OCI-LY1 (cell line): ENCODE measurements around the gene AFF4.
"Not testable (repeated sequence)": the region's sequence is repeated elsewhere in the genome, so short reads cannot be mapped to it uniquely, and the experiment has no call there.

Experiments
- H2AFZ ChIP-seq: fragments of 200-600 bp; sonication (generic), shearing (Covaris generic); 2 replicates; pipeline ENCODE4 v1.6.0; 2014; ENCODE audit warnings: antibody characterized with exemption, mild to moderate bottlenecking, low read length
- H3F3A ChIP-seq: fragments of 200-600 bp; sonication (generic), shearing (Covaris generic); 2 replicates; pipeline ENCODE4 v1.6.0; 2014; ENCODE audit warnings: mild to moderate bottlenecking, antibody characterized with exemption, low read length, moderate library complexity; ENCODE audit not compliant: insufficient read depth
- H3K27ac ChIP-seq: fragments of 200-600 bp; sonication (generic); 2 replicates; pipeline ENCODE4 v1.5.1; 2014; ENCODE audit warnings: low read length, mixed run types, mild to moderate bottlenecking, low read depth; ENCODE audit not compliant: poor library complexity, severe bottlenecking
- H3K27me3 ChIP-seq: fragments of 200-600 bp; sonication (generic); 2 replicates; pipeline ENCODE4 v1.6.0; 2014; ENCODE audit warnings: antibody characterized with exemption, mild to moderate bottlenecking, low read length, moderate library complexity; ENCODE audit not compliant: insufficient read depth
- H3K36me3 ChIP-seq: fragments of 200-600 bp; sonication (generic); 2 replicates; pipeline ENCODE4 v1.6.1; 2014; ENCODE audit warnings: mild to moderate bottlenecking, antibody characterized with exemption, low read length, moderate library complexity, mixed read lengths; ENCODE audit not compliant: insufficient read depth
- H3K4me1 ChIP-seq: fragments of 200-600 bp; sonication (generic); 2 replicates; pipeline ENCODE4 v1.5.1; 2014; ENCODE audit warnings: mild to moderate bottlenecking, low read length, moderate library complexity; ENCODE audit not compliant: insufficient read depth, severe bottlenecking
- H3K4me2 ChIP-seq: fragments of 200-600 bp; sonication (generic), shearing (Covaris generic); 2 replicates; pipeline ENCODE4 v1.6.1; 2014; ENCODE audit warnings: low read length
- H3K4me3 ChIP-seq: fragments of 200-600 bp; sonication (generic); 2 replicates; pipeline ENCODE4 v1.5.1; 2014; ENCODE audit warnings: low read length, low read depth, mild to moderate bottlenecking, mixed read lengths; ENCODE audit not compliant: poor library complexity, severe bottlenecking
- H3K79me2 ChIP-seq: fragments of 200-600 bp; shearing (Covaris generic); 2 replicates; pipeline ENCODE4 v1.6.1; 2016; ENCODE audit warnings: mixed run types, low read length, mixed read lengths; ENCODE audit not compliant: insufficient read depth
- H3K9ac ChIP-seq: fragments of 200-600 bp; sonication (generic), shearing (Covaris generic); 2 replicates; pipeline ENCODE4 v1.6.1; 2014; ENCODE audit warnings: mild to moderate bottlenecking, low read length, mixed read lengths
- H3K9me2 ChIP-seq: fragments of 200-600 bp; sonication (generic), shearing (Covaris generic); 2 replicates; pipeline ENCODE4 v1.6.1; 2014; ENCODE audit warnings: low read depth, mild to moderate bottlenecking, low read length, mixed read lengths
- H3K9me3 ChIP-seq: fragments of 200-600 bp; shearing (Covaris generic); 2 replicates; pipeline ENCODE4 v1.6.1; 2014; ENCODE audit warnings: low read length, mixed read lengths
- H4K20me1 ChIP-seq: fragments of 200-600 bp; sonication (generic), shearing (Covaris generic); 2 replicates; pipeline ENCODE4 v1.6.0; 2016; ENCODE audit warnings: mild to moderate bottlenecking, low read length; ENCODE audit not compliant: insufficient read depth
- EZH2 ChIP-seq: fragments of 200-600 bp; sonication (generic), shearing (Covaris generic); IDR thresholded peaks from 2 replicates; pipeline ENCODE4 v1.8.0; 2017; ENCODE audit warnings: borderline replicate concordance, mixed run types, mild to moderate bottlenecking, antibody characterized with exemption, low read length, moderate library complexity, mixed read lengths
- TF ChIP-seq, protein P1 (sequence below): fragments of 200-600 bp; sonication (generic), shearing (Covaris generic); IDR thresholded peaks from 2 replicates; pipeline ENCODE4 v1.5.1; 2017; ENCODE audit warnings: mild to moderate bottlenecking, antibody characterized with exemption, low read length, moderate library complexity, mixed read lengths

Gene AFF4

DNA sequence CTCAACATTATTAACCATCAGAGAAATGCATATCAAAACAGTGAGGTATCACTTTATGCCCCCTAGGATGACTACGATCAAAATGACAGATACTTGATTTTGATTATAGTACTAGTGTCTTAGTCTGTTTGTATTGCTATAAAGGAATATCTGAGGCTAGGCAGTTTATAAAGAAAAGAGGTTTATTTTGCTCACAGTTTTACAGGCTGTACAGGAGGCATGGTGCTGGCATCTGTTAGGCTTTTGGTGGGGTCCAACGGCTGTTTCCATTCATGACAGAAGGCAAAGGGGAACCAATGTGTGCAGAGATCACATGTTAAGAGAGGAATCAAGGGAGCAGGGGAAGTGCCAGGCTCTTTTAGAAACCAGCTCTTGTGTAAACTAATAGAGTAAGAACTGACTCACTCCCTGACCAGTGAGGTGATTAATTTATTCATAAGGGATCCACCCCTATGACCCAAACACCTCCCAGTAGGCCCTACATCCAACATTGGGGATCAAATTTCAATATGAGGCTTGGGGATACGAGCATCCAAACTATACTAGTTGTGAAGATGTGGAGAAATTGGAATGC is 16.0 kb upstream of the AFF4 start:
- Histone ChIP-seq H3K4me2 (no peak overlapping the region), H3K9me2 (no peaks in the 10 kb centered on the region), H4K20me1 (no peaks in the 10 kb centered on the region), H2AFZ (no peak overlapping the region), H3K4me3 (no peak overlapping the region), H3K4me1 (no peaks in the 10 kb centered on the region), H3K27me3 (no peaks in the 10 kb centered on the region), H3K27ac (no peak overlapping the region), H3K36me3 (no peaks in the 10 kb centered on the region), H3K9me3 (no peaks in the 10 kb centered on the region), H3F3A (no peaks in the 10 kb centered on the region), H3K79me2 (no peaks in the 10 kb centered on the region), H3K9ac (no peak overlapping the region)
- no peak for TF ChIP-seq EZH2
- TF ChIP-seq, protein P1, sequence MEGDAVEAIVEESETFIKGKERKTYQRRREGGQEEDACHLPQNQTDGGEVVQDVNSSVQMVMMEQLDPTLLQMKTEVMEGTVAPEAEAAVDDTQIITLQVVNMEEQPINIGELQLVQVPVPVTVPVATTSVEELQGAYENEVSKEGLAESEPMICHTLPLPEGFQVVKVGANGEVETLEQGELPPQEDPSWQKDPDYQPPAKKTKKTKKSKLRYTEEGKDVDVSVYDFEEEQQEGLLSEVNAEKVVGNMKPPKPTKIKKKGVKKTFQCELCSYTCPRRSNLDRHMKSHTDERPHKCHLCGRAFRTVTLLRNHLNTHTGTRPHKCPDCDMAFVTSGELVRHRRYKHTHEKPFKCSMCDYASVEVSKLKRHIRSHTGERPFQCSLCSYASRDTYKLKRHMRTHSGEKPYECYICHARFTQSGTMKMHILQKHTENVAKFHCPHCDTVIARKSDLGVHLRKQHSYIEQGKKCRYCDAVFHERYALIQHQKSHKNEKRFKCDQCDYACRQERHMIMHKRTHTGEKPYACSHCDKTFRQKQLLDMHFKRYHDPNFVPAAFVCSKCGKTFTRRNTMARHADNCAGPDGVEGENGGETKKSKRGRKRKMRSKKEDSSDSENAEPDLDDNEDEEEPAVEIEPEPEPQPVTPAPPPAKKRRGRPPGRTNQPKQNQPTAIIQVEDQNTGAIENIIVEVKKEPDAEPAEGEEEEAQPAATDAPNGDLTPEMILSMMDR = no peak

- Histone ChIP-seq H3K79me2 (no peaks in the 10 kb centered on the region), H4K20me1 (no peaks in the 10 kb centered on the region), H3K4me2 (no peak overlapping the region), H2AFZ (no peak overlapping the region), H3K36me3 (no peaks in the 10 kb centered on the region), H3K4me3 (no peak overlapping the region), H3K9me3 (no peaks in the 10 kb centered on the region), H3K27ac (no peak overlapping the region), H3F3A (no peaks in the 10 kb centered on the region), H3K9ac (no peak overlapping the region), H3K4me1 (no peaks in the 10 kb centered on the region), H3K27me3 (no peaks in the 10 kb centered on the region), H3K9me2 (no peaks in the 10 kb centered on the region)
- TF ChIP-seq EZH2 = no peak
- TF ChIP-seq, protein P1 = no peak
These were observed 13.4 kb upstream of the AFF4 start for GRCh38 chr5:132976852-132977251.

- H3K27ac ChIP-seq, H3K4me3 ChIP-seq, H3F3A ChIP-seq, H3K4me2 ChIP-seq, H2AFZ ChIP-seq, H3K9ac ChIP-seq, H3K27me3 ChIP-seq, H3K9me2 ChIP-seq, H3K79me2 ChIP-seq, H3K9me3 ChIP-seq, H3K4me1 ChIP-seq, H3K36me3 ChIP-seq, H4K20me1 ChIP-seq: not testable (repeated sequence)
These were observed 9.0 kb upstream of the AFF4 start for GRCh38 chr5:132972436-132972828.
